Skeletal muscle tissue (tissue), 4 donors: Measurements from ENCODE around the gene DSCAML1. TPM values are rescaled to one million over a fixed set of nuclear protein-coding genes. Genes with fewer than 3 reads are reported as not detected.

Source experiments
- H3K27ac ChIP-seq: one replicate; pipeline ENCODE4 v1.7.0; 2013; ENCODE audit warnings: mild to moderate bottlenecking, low read depth, low read length, inconsistent platforms
- H3K27me3 ChIP-seq, 3 donors: one replicate each; pipeline ENCODE4 v1.7.0; 2013; ENCODE audit warnings: low read length in 3 of 3; ENCODE audit not compliant: control insufficient read depth in 3 of 3, insufficient read depth in 3 of 3
- H3K36me3 ChIP-seq, 3 donors: one replicate each; pipeline ENCODE4 v1.7.0; 2013; ENCODE audit warnings: low read length in 3 of 3; ENCODE audit not compliant: control insufficient read depth in 3 of 3, insufficient read depth in 3 of 3
- H3K4me1 ChIP-seq, 3 donors: one replicate each; pipeline ENCODE4 v1.7.0; 2013; ENCODE audit warnings: low read length in 3 of 3, mild to moderate bottlenecking in 3 of 3; ENCODE audit not compliant: control insufficient read depth in 3 of 3, insufficient read depth in 3 of 3
- H3K4me3 ChIP-seq, 3 donors: one replicate each; pipeline ENCODE4 v1.7.0; 2013; ENCODE audit warnings: low read length in 3 of 3
- H3K9ac ChIP-seq, 3 donors: one replicate each; pipeline ENCODE4 v1.7.0; 2013; ENCODE audit warnings: low read length in 3 of 3, mild to moderate bottlenecking in 3 of 3, moderate library complexity in 2 of 3, low read depth in 1 of 3
- H3K9me3 ChIP-seq, 3 donors: one replicate each; pipeline ENCODE4 v1.7.0; 2013; ENCODE audit warnings: low read length in 3 of 3; ENCODE audit not compliant: control insufficient read depth in 3 of 3
- total RNA-seq: library from RNA; depleted of rRNA; stranded (reverse); fragments of >200 nt; gene quantifications from one replicate; pipeline ENCODE4 v1.2.3, GENCODE V29; 2014
- donor health status: Osteomylitis.

The DSCAML1 gene
- total RNA-seq, 1 donor from 2014 or later: 0.52 TPM

- Histone ChIP-seq H3K4me1 (no peaks in the 10 kb centered on the region), H3K9ac (no peak overlapping the region), H3K4me3 (no peak overlapping the region), H3K27me3 (peaks cover 3 to 17% (median 13%) of the 10 kb centered on the region in 3 donors), H3K36me3 (no peaks in the 10 kb centered on the region), H3K27ac (no peak overlapping the region), H3K9me3 (no peaks in the 10 kb centered on the region)
Measured at GRCh38 chr11:117428856-117429229, 368.2 kb downstream of the DSCAML1 start.

GRCh38 chr11:117428186-117428855 lies 368.7 kb downstream of the DSCAML1 start:
- H3K9me3 ChIP-seq: no peaks in the 10 kb centered on the region
- no peaks in the 10 kb centered on the region for H3K36me3 ChIP-seq
- H3K4me3 ChIP-seq: no peak overlapping the region
- H3K27ac ChIP-seq: no peak overlapping the region
- no peaks in the 10 kb centered on the region for H3K4me1 ChIP-seq
- H3K27me3 ChIP-seq: peaks cover 3 to 17% (median 13%) of the 10 kb centered on the region in 3 donors
- H3K9ac ChIP-seq: no peak overlapping the region

GRCh38 chr11:117427356-117427874 lies 369.6 kb downstream of the DSCAML1 start:
- H3K36me3 ChIP-seq: no peaks in the 10 kb centered on the region
- H3K9ac ChIP-seq: no peak overlapping the region
- H3K4me1 ChIP-seq: no peaks in the 10 kb centered on the region
- peaks cover 3 to 20% (median 13%) of the 10 kb centered on the region in 3 donors for H3K27me3 ChIP-seq
- H3K9me3 ChIP-seq: no peaks in the 10 kb centered on the region
- no peak overlapping the region for H3K27ac ChIP-seq
- H3K4me3 ChIP-seq: no peak overlapping the region

DNA sequence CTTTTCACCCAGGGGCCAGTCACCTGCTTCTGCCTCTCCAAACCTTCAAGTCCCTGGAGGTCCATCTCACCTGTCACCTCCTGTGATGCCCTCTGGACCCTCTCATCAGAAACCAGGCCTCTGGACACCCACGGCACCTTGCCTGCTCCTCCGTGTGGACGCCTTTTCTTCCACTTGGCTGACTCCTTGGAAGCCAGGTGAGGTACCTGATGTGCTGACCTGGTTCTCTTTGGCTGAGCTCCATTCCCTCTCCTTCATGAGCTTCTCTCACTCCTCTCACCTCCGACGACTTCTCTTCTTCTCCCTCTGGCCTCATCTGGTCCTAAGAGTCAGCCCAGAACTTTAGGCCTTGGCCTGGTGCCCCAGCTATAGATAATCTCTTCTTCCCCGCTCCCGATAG lies 370.1 kb downstream of the DSCAML1 start:
- no peak overlapping the region for H3K27ac ChIP-seq
- no peaks in the 10 kb centered on the region for H3K4me1 ChIP-seq
- no peaks in the 10 kb centered on the region for H3K36me3 ChIP-seq
- H3K9me3 ChIP-seq: no peaks in the 10 kb centered on the region
- no peak overlapping the region for H3K9ac ChIP-seq
- H3K4me3 ChIP-seq: no peak overlapping the region
- peaks cover 3 to 20% (median 13%) of the 10 kb centered on the region in 3 donors for H3K27me3 ChIP-seq

- H3K9me3 ChIP-seq: no peaks in the 10 kb centered on the region
- no peaks in the 10 kb centered on the region for H3K4me1 ChIP-seq
- peaks cover 3 to 16% (median 8%) of the 10 kb centered on the region in 3 donors for H3K27me3 ChIP-seq
- H3K36me3 ChIP-seq: no peaks in the 10 kb centered on the region
- H3K4me3 ChIP-seq: no peak overlapping the region
- no peak overlapping the region for H3K9ac ChIP-seq
- no peak overlapping the region for H3K27ac ChIP-seq
Measured at GRCh38 chr11:117426297-117426685, 370.7 kb downstream of the DSCAML1 start.

DNA sequence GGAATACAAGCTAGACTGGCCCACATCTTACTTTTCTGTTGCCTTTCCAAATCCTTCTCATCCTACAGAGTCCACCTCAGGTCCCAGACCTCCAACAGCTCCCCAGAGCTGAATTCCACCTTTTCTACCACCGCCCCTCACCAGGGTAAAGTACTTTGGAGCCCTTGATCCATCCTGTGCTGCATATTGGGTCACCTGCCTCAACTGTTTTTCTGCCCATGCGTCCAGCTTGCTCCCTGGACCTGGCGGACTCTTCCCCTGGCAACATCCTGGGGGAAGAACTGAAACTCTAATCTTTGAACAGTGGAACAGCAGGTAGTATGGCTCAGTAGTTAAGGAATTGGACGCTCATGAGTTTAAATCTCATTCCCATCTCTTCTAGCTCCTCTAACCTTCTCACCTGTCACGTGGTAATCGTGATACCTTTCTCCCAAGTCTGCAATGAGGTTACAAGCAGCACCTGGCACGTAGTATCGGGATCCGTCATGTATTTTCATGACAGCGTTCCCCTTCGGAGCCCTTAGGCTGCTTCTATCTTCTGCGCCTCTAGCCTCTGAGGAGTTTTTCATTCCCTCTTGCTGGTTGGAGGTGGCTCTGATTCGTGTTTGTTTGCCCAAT lies 371.2 kb downstream of the DSCAML1 start:
- H3K27ac ChIP-seq: no peak overlapping the region
- no peaks in the 10 kb centered on the region for H3K36me3 ChIP-seq
- H3K9ac ChIP-seq: no peak overlapping the region
- H3K4me1 ChIP-seq: no peaks in the 10 kb centered on the region
- peaks cover 2 to 16% (median 7%) of the 10 kb centered on the region in 3 donors for H3K27me3 ChIP-seq
- no peak overlapping the region for H3K4me3 ChIP-seq
- no peaks in the 10 kb centered on the region for H3K9me3 ChIP-seq

DNA sequence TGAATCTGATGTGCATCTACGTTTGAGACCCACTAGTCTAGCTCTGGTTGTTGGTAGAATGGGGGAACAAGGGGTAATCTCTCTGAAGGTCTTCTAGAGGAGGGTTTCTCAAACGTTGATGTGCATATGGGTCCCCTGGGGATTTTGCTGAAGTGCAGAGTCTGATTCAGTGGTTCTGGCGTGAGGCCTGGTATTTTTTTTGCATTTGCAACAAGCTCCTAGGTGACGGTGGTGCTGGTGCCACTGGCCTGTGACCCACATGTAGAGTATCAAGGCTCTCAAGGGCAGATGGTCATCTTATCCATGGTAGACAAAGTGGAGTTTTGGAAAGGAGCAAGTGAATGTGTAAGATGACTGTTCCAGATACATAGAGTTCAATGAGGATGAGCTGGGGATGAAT lies 372.2 kb downstream of the DSCAML1 start:
- Histone ChIP-seq H3K27me3 (peaks cover 2 to 16% (median 6%) of the 10 kb centered on the region in 3 donors), H3K36me3 (no peaks in the 10 kb centered on the region), H3K27ac (no peak overlapping the region), H3K4me3 (no peak overlapping the region), H3K9me3 (no peaks in the 10 kb centered on the region), H3K4me1 (no peaks in the 10 kb centered on the region), H3K9ac (no peak overlapping the region)

DNA sequence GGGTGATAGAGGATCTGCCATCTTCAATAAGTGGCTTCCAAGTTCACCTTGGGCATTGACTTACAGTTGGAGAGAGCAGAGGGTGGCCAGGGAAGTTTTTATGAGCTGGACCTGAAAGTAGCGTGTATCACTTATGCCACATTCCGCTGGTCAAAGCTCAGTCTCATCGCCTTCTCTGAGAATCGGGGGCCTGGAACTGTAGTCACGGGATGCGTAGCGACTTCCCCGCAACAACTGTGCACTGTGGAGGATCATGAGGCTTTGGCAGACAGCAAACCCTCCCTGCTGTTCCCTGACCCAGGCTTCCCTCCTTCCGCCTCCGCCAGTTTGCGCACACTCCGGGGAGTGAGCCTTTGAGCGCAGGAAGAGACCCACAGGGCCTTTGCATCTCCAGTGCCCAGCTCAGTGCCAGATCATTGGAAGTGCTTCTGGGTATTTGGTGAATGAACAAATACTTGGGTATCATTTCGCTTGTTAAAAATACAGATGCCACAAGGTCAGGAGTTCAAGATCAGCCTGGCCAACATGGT lies 373.9 kb downstream of the DSCAML1 start:
- Histone ChIP-seq H3K36me3 (no peaks in the 10 kb centered on the region), H3K4me3 (no peak overlapping the region), H3K9ac (no peak overlapping the region), H3K27ac (no peak overlapping the region), H3K4me1 (no peaks in the 10 kb centered on the region), H3K27me3 (peaks cover 2 to 16% (median 6%) of the 10 kb centered on the region in 3 donors), H3K9me3 (no peaks in the 10 kb centered on the region)

GRCh38 chr11:117421476-117421875 lies 375.5 kb downstream of the DSCAML1 start:
- H3K4me3 ChIP-seq: no peak overlapping the region
- H3K9ac ChIP-seq: no peak overlapping the region
- no peak overlapping the region for H3K27ac ChIP-seq
- H3K4me1 ChIP-seq: no peaks in the 10 kb centered on the region
- no peaks in the 10 kb centered on the region for H3K36me3 ChIP-seq
- peaks cover 2 to 11% (median 6%) of the 10 kb centered on the region in 3 donors for H3K27me3 ChIP-seq
- no peaks in the 10 kb centered on the region for H3K9me3 ChIP-seq

- Histone ChIP-seq H3K4me3 (no peak overlapping the region), H3K9me3 (no peaks in the 10 kb centered on the region), H3K9ac (no peak overlapping the region), H3K27ac (no peak overlapping the region), H3K36me3 (no peaks in the 10 kb centered on the region), H3K4me1 (no peaks in the 10 kb centered on the region), H3K27me3 (peaks cover 2 to 7% (median 6%) of the 10 kb centered on the region in 3 donors)
Measured at GRCh38 chr11:117421041-117421440, 376.0 kb downstream of the DSCAML1 start.
